ENCODE results near the gene APEH.

Gene APEH

DNA sequence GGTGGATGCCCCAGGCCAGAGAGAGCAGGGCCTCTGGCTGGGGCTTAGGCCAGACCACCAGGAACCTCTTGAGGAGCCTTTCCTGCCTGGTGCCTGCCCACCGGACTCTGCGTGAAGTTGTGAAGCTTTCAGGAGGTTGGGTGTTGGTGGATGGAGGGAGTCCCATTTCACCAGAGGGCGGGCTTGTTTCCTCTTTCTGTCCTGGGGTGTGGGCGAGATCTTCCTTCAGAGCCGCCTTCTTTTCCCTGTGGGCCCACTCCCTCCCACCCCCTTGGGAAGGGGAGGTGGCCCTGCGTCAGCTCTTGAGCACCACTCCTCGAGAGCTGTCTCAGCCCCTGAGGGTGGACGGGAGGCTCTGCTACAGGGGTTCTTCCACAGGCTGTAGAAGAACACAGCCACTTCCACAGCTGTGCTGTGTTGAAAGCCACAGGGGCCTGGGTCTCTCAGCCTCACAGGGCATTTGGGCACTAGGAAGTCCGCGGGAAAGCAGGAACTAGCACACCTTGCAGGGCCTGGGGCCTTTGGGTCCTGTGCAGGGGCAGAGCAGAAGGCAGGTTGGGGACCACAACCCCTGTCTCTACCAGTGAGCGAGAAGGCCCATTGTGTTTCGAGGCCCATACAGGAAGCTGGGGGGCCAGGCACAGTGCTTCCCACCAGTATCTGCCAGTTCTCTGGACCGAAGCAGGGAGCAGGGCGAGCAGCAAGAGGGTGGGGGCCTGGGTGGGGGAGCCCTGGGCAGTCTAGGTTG, 43.2 kb downstream of the APEH start:
- Histone ChIP-seq H3K4me3 (ENCODE audit: low read depth, low read length) (no peak overlapping the region), H3K27me3 (ENCODE audit: insufficient read depth, low read depth, severe bottlenecking) (no peaks in the 10 kb centered on the region), H3K9me3 (ENCODE audit: severe bottlenecking) (no peaks in the 10 kb centered on the region), H3K27ac (no peak overlapping the region), H3K36me3 (peaks cover 36% of the 10 kb centered on the region)
- TF ChIP-seq, protein P1, sequence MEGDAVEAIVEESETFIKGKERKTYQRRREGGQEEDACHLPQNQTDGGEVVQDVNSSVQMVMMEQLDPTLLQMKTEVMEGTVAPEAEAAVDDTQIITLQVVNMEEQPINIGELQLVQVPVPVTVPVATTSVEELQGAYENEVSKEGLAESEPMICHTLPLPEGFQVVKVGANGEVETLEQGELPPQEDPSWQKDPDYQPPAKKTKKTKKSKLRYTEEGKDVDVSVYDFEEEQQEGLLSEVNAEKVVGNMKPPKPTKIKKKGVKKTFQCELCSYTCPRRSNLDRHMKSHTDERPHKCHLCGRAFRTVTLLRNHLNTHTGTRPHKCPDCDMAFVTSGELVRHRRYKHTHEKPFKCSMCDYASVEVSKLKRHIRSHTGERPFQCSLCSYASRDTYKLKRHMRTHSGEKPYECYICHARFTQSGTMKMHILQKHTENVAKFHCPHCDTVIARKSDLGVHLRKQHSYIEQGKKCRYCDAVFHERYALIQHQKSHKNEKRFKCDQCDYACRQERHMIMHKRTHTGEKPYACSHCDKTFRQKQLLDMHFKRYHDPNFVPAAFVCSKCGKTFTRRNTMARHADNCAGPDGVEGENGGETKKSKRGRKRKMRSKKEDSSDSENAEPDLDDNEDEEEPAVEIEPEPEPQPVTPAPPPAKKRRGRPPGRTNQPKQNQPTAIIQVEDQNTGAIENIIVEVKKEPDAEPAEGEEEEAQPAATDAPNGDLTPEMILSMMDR (IDR thresholded peaks at IDR 0.05; ENCODE audit: low read depth, low read length): no peak
- no peak for DNase-seq

DNA sequence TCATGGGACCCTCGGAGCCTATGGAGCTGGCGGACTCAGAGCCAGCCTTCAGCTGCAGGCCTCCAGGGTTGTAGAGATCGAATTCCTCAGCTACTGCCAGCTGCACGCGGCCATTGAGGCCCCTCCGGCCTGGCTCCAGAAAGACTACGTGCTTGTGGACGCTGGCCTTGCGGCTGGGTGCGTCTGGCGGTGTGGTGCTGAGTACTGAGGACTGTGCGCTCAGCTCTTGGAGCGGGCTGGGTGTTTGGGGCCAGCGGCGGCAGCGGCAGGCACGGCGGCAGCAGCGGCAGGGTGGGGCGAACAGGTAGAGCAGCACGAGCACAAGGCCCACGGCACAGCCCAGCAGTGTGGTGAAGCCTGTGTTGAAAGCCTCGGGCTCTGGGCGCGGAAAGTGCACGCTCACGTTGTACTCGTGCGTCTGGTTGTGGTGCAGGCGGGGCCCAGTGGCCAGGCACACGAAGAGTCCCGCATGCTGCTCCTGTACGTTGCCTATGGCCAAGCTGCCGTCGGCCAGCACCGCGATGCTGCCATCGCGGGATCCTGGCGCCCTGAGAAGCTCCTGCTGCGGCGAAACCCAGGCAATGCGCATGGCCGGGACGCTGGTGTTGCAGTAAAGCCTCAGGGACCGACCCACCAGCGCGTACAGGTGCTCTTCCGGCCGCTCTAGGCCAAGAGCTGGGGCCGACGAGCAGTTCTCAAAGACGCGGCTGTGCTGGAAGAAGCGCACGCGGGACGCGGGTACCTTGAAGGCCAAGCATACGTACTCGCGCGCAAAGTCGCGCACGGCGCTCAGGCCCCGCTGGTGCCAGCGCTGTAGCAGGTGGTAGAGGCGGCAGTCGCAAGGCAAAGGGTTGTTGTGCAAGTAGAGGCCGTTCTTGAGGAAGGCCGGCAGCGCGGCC, 44.1 kb downstream of the APEH start:
- no peaks in the 10 kb centered on the region for H3K27me3 ChIP-seq (ENCODE audit: insufficient read depth, low read depth, severe bottlenecking)
- H3K36me3 ChIP-seq: peaks cover 42% of the 10 kb centered on the region
- DNase-seq: no peak
- H3K4me3 ChIP-seq (ENCODE audit: low read depth, low read length): no peak overlapping the region
- H3K27ac ChIP-seq: no peak overlapping the region
- no peaks in the 10 kb centered on the region for H3K9me3 ChIP-seq (ENCODE audit: severe bottlenecking)
- TF ChIP-seq, protein P1 (IDR thresholded peaks at IDR 0.05; ENCODE audit: low read depth, low read length): no peak

DNA sequence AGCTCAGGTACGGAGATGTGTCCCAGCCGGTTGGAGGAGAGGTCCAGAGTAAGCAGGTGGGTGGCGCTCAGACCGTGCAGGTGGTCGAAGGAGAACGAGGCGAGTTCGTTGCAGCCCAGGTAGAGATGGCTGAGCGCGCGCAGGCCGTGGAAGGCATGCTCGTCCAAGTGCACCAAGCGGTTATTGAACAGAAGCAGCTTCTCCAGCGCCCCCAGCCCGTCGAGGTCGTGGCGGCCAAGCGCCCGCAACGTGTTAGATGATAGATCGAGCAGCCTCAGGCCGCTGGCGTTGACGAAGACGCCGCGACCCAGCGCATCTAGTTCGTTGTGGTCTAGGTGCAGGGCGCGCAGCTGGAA, 44.7 kb downstream of the APEH start:
- no peaks in the 10 kb centered on the region for H3K9me3 ChIP-seq (ENCODE audit: severe bottlenecking)
- DNase-seq: no peak
- peak overlapping the region; percentile 46 for H3K4me3 ChIP-seq (ENCODE audit: low read depth, low read length)
- TF ChIP-seq, protein P1 (IDR thresholded peaks at IDR 0.05; ENCODE audit: low read depth, low read length): no peak
- H3K27me3 ChIP-seq (ENCODE audit: insufficient read depth, low read depth, severe bottlenecking): no peaks in the 10 kb centered on the region
- peak overlapping the region; percentile 38 for H3K27ac ChIP-seq
- H3K36me3 ChIP-seq: peaks cover 46% of the 10 kb centered on the region

DNA sequence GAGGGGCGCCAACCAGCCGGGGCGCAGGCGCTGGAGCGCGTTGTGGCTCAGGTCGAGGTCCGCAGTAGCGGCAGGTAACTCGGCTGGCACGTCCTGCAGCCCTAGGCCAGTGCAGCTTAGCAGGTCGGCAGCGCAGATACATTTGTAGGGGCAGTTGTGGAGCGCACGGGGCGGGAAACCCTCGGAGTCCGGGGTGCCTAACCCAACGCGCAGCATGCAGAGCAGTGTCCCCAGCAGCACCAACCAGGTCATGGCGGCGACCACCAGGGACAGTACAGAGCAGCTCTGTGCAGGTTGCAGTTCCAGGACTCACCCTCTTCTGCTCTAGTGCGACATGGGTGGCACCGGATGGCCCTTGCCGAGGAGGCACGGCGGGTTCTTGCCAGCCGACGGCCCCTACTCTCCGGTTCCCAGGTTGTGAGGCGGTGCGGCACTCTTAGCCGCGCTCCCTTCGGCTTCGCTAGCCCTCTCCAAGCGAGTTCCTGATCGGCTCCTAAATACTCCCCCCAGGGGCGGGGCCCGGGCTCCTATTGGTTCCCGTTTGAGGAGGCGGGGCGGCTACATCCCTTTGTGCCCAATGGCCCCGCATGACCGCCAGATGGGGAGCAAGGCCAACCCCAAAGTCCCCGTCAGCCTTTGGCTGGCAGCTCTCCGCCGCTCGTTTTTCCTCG, 45.2 kb downstream of the APEH start, which contains the start of gene AMIGO3:
AMIGO3 (minus strand) TSS at position 471 of the 671 bp plus-strand sequence; CDS start at position 252, 219 bp downstream.
- Histone ChIP-seq H3K36me3 (peaks cover 46% of the 10 kb centered on the region), H3K27ac (peak within 1 kb of the TSS; percentile 38)
- DNase-seq: peak; percentile 96

DNA sequence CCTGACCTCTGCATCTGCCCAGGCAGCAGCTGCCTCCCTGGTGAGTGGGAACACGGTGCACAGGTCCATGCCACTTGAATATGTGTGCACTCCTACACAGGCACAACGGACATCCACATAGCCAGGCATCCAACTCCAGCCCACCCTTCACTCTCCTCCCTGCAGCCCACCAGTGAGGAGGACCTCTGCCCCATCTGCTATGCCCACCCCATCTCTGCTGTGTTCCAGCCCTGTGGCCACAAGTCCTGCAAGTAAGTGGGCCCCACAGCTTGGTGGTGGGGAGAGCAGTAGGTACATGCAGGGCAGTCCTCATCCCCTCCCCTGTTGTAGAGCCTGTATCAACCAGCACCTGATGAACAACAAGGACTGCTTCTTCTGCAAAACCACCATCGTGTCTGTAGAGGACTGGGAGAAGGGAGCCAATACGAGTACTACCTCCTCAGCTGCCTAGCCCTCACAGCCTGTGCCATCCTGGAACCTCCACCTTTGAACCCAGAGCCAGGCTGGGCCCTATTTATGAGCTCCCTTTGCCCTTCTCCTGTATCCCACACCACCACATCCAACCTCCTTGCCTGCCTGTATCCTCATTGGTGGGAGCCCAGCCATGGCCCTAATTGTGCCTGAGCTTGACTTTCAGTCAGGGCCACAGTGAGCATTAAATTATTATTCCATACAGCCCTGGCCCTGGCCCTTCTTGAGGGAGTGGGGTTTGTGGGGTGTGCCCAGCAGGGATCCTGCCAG, 46.9 kb downstream of the APEH start:
- Histone ChIP-seq H3K27me3 (ENCODE audit: insufficient read depth, low read depth, severe bottlenecking) (no peaks in the 10 kb centered on the region), H3K4me3 (ENCODE audit: low read depth, low read length) (no peak overlapping the region), H3K27ac (no peak overlapping the region), H3K36me3 (peaks cover 47% of the 10 kb centered on the region), H3K9me3 (ENCODE audit: severe bottlenecking) (no peaks in the 10 kb centered on the region)
- TF ChIP-seq, protein P1 (IDR thresholded peaks at IDR 0.05; ENCODE audit: low read depth, low read length): no peak
- no peak for DNase-seq

More for the DNA sequence above, 45.2 kb downstream of the APEH start, which contains the start of gene AMIGO3:
- peak within 1 kb of the TSS; percentile 46 for H3K4me3 ChIP-seq (ENCODE audit: low read depth, low read length)
- H3K9me3 ChIP-seq (ENCODE audit: severe bottlenecking): no peaks in the 10 kb centered on the region
- H3K27me3 ChIP-seq (ENCODE audit: insufficient read depth, low read depth, severe bottlenecking): no peaks in the 10 kb centered on the region
- TF ChIP-seq, protein P1 (IDR thresholded peaks at IDR 0.05; ENCODE audit: low read depth, low read length): peak; percentile 85
